Amniotic stem cell (primary cell): ENCODE measurements around the gene SLC4A11.

ENCODE experiments used
- DNase-seq: peaks from one replicate; lab custom pipeline; 2025; lab: John Stamatoyannopoulos, UW

The SLC4A11 gene

GRCh38 chr20:3245711-3246110, 6.7 kb upstream of the SLC4A11 start:
- DNase-seq: no peak

GRCh38 chr20:3245156-3245555, 6.2 kb upstream of the SLC4A11 start:
- DNase-seq: no peak

- DNase-seq: no peak
Measured at GRCh38 chr20:3244613-3245012, 5.6 kb upstream of the SLC4A11 start.

- no peak for DNase-seq
Measured at GRCh38 chr20:3243718-3244358, 4.8 kb upstream of the SLC4A11 start.

- no peak for DNase-seq
Measured at GRCh38 chr20:3242172-3242692, 3.2 kb upstream of the SLC4A11 start.

- no peak for DNase-seq
Measured at GRCh38 chr20:3240776-3241363, 1.9 kb upstream of the SLC4A11 start.

GRCh38 chr20:3239867-3240775, 1.1 kb upstream of the SLC4A11 start:
- no peak for DNase-seq

GRCh38 chr20:3238616-3239025, 369 bp downstream of the SLC4A11 start:
- no peak for DNase-seq

- no peak for DNase-seq
Measured at GRCh38 chr20:3237958-3238615, 903 bp downstream of the SLC4A11 start.

GRCh38 chr20:3237011-3237957, 1.7 kb downstream of the SLC4A11 start:
- DNase-seq: no peak

GRCh38 chr20:3235666-3236324, 3.2 kb downstream of the SLC4A11 start:
- DNase-seq: no peak

- DNase-seq: no peak
Measured at GRCh38 chr20:3233991-3234498, 4.9 kb downstream of the SLC4A11 start.

GRCh38 chr20:3233131-3233990, 5.6 kb downstream of the SLC4A11 start:
- DNase-seq: no peak

GRCh38 chr20:3231889-3232588, 7.0 kb downstream of the SLC4A11 start:
- no peak for DNase-seq

GRCh38 chr20:3231116-3231515, 7.9 kb downstream of the SLC4A11 start:
- DNase-seq: no peak

GRCh38 chr20:3229798-3230197, 9.2 kb downstream of the SLC4A11 start:
- DNase-seq: no peak

- DNase-seq: no peak
Measured at GRCh38 chr20:3229158-3229557, 9.8 kb downstream of the SLC4A11 start.

GRCh38 chr20:3228750-3229032, 10.3 kb downstream of the SLC4A11 start:
- no peak for DNase-seq
